Keratinocyte (primary cell): Measurements from ENCODE around the gene PSMF1. TPM values are rescaled to one million over a fixed set of nuclear protein-coding genes. Genes with fewer than 3 reads are reported as not detected.

Experiments used
- DNase-seq: peaks from one replicate; pipeline ENCODE4 v3.0.0-alpha.2; 2011; ENCODE audit warnings: low read depth, missing footprints, low spot score
- FAIRE-seq: peaks from 2 replicates; lab custom pipeline; 2011; peaks lifted over from hg19 to GRCh38; lab: Jason Lieb, UNC
- H2AFZ ChIP-seq: 2 replicates; pipeline ENCODE4 v1.6.0; 2012; ENCODE audit warnings: low read length, control low read depth, inconsistent platforms; ENCODE audit not compliant: control insufficient read depth
- H3K27ac ChIP-seq: 2 replicates; pipeline ENCODE4 v1.5.1; 2011; ENCODE audit warnings: low read length; ENCODE audit not compliant: control insufficient read depth, insufficient read depth
- H3K27me3 ChIP-seq: 3 replicates; pipeline ENCODE4 v1.6.0; 2011; ENCODE audit warnings: low read length; ENCODE audit not compliant: control insufficient read depth, insufficient read depth; ENCODE audit errors: extremely low read depth
- H3K36me3 ChIP-seq, 2 experiments: 2 replicates in 1 of 2; 3 replicates in 1 of 2; pipeline ENCODE4 v1.5.1; 2011; ENCODE audit warnings: low read length in 2 of 2, mild to moderate bottlenecking in 1 of 2; ENCODE audit not compliant: control insufficient read depth in 2 of 2, insufficient read depth in 2 of 2; ENCODE audit errors: extremely low read depth in 1 of 2
- H3K4me1 ChIP-seq: 3 replicates; pipeline ENCODE4 v1.5.1; 2011; ENCODE audit warnings: low read length; ENCODE audit not compliant: control insufficient read depth, insufficient read depth; ENCODE audit errors: extremely low read depth
- H3K4me2 ChIP-seq: 3 replicates; pipeline ENCODE4 v1.6.0; 2011; ENCODE audit warnings: low read depth, low read length; ENCODE audit not compliant: control insufficient read depth, insufficient read depth; ENCODE audit errors: extremely low read depth
- H3K4me3 ChIP-seq, 3 experiments: fragments of 200-600 bp in 1 of 3; sonication (generic) in 1 of 3; 2 replicates in 2 of 3; 3 replicates in 1 of 3; pipeline ENCODE4 v1.5.1; 2011 to 2016; ENCODE audit warnings: low read length in 3 of 3, mild to moderate bottlenecking in 3 of 3, control low read depth in 2 of 3, inconsistent platforms in 1 of 3, low read depth in 1 of 3, mixed read lengths in 1 of 3, mixed run types in 1 of 3, moderate library complexity in 1 of 3; ENCODE audit not compliant: control insufficient read depth in 2 of 3, insufficient read depth in 2 of 3; ENCODE audit errors: extremely low read depth in 1 of 3
- H3K79me2 ChIP-seq: 2 replicates; pipeline ENCODE4 v1.6.0; 2012; ENCODE audit warnings: low read length; ENCODE audit not compliant: control insufficient read depth, insufficient read depth
- H3K9ac ChIP-seq: 3 replicates; pipeline ENCODE4 v1.6.0; 2011; ENCODE audit warnings: low read length; ENCODE audit not compliant: control insufficient read depth, insufficient read depth; ENCODE audit errors: extremely low read depth
- H3K9me1 ChIP-seq: 3 replicates; pipeline ENCODE4 v1.6.0; 2011; ENCODE audit warnings: low read length; ENCODE audit not compliant: control insufficient read depth, insufficient read depth; ENCODE audit errors: extremely low read depth
- H3K9me3 ChIP-seq: 2 replicates; pipeline ENCODE4 v1.5.1; 2012; ENCODE audit warnings: low read depth, low read length; ENCODE audit not compliant: control insufficient read depth
- H4K20me1 ChIP-seq: 3 replicates; pipeline ENCODE4 v1.6.0; 2011; ENCODE audit warnings: low read length; ENCODE audit not compliant: control insufficient read depth, insufficient read depth; ENCODE audit errors: extremely low read depth
- EZH2 ChIP-seq: IDR thresholded peaks from one replicate; pipeline ENCODE4 v1.6.1; 2012; ENCODE audit warnings: inconsistent platforms, mild to moderate bottlenecking, low read length, moderate library complexity
- dilution Hi-C: fragments of 300-500 bp; cut with MboI; formaldehyde crosslinking; loops from one replicate; pipeline ENCODE4 v1.7.0; 2020; ENCODE audit warnings: low sequenced_read_pairs; ENCODE audit not compliant: extremely low pct_ligation_motif_present
- polyA plus RNA-seq, 5 experiments: library from polyadenylated mRNA; depleted of rRNA in 3 of 5; stranded (reverse) in 3 of 5; stranded (forward) in 1 of 5; unstranded in 1 of 5; fragments of >200 nt; gene quantifications; 1 replicate in 1 of 5; 2 replicates in 3 of 5; 3 replicates in 1 of 5; pipeline versions ENCODE4 v1.2.1 to v1.2.3, GENCODE V29; 2011 to 2012; ENCODE audit warnings: missing spikeins in 2 of 5, low read depth in 1 of 5, low replicate concordance in 1 of 5
- TF ChIP-seq, protein P1 (sequence below), 3 experiments: IDR thresholded peaks in 1 of 3; conservative IDR thresholded peaks in 1 of 3; optimal IDR thresholded peaks in 1 of 3; 2 replicates in 2 of 3; 3 replicates in 1 of 3; pipeline versions ENCODE3 to v1.5.1; 2011; ENCODE audit warnings: low read length in 3 of 3, mild to moderate bottlenecking in 3 of 3, moderate library complexity in 2 of 3, control low read depth in 1 of 3, inconsistent platforms in 1 of 3; ENCODE audit not compliant: insufficient read depth in 2 of 3; ENCODE audit errors: extremely low read depth in 1 of 3

PSMF1 gene
- polyA plus RNA-seq, 1 donor (not counting 4 experiments of a cell fraction or from before 2014, with no cell fraction given): 58.5 TPM

DNA sequence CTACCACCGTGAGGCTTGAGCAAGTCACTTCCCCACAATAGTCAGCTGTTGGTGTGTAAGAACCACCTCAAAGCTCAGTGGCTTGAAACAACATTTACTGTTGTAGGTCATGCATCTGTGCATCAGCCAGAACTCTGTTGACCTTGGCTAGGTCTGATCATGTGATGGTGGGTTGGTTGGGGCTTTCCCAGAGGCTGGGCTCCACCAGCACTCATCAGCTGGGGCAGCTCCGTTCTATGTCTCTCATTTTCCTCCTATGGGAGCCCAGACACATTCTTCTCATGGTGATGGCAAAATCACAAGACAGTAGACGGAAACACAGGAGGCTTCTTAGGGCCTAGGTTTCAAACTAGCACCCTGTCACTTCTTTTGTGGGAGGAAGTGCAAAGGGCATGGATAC lies 42.8 kb upstream of the PSMF1 start:
- H3K27me3 ChIP-seq: no peaks in the 10 kb centered on the region
- dilution Hi-C loops: no loop called here
- FAIRE-seq: no peak

DNA sequence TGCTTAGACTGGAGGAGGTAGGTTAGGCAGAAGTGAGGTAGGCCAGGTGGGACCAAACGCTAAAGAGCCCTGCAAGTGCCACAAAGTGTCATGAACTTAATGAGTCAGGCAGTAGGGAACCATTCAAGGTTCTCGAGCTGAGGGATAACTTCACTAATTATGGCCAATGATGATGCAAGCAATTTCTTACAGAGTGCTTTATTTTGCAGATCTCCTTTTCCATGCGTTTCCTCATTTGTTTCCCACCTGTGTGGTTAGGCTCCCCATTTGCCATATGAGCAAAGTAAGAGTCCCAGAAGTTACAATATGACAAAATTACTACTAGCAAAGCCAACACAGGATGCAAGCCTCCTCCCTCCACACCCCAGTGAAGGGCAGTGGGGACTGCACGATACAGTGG lies 36.5 kb upstream of the PSMF1 start:
- H3K4me2 ChIP-seq: no peak overlapping the region
- H3K27me3 ChIP-seq: no peaks in the 10 kb centered on the region
- dilution Hi-C loops: no loop called here
- H3K36me3 ChIP-seq: no peaks in the 10 kb centered on the region
- no peak overlapping the region for H2AFZ ChIP-seq
- no peaks in the 10 kb centered on the region for H3K79me2 ChIP-seq
- TF ChIP-seq, protein P1, sequence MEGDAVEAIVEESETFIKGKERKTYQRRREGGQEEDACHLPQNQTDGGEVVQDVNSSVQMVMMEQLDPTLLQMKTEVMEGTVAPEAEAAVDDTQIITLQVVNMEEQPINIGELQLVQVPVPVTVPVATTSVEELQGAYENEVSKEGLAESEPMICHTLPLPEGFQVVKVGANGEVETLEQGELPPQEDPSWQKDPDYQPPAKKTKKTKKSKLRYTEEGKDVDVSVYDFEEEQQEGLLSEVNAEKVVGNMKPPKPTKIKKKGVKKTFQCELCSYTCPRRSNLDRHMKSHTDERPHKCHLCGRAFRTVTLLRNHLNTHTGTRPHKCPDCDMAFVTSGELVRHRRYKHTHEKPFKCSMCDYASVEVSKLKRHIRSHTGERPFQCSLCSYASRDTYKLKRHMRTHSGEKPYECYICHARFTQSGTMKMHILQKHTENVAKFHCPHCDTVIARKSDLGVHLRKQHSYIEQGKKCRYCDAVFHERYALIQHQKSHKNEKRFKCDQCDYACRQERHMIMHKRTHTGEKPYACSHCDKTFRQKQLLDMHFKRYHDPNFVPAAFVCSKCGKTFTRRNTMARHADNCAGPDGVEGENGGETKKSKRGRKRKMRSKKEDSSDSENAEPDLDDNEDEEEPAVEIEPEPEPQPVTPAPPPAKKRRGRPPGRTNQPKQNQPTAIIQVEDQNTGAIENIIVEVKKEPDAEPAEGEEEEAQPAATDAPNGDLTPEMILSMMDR (optimal IDR thresholded peaks at IDR 0.05 in 1 of 3, IDR thresholded peaks at IDR 0.05 in 1 of 3, conservative IDR thresholded peaks at IDR 0.05 in 1 of 3; ENCODE audit: extremely low read depth in 1 of 3, insufficient read depth in 2 of 3, low read length in 3 of 3): no peak
- no peak for TF ChIP-seq EZH2
- no peak overlapping the region for H3K9ac ChIP-seq
- H3K9me1 ChIP-seq: no peaks in the 10 kb centered on the region
- H3K4me3 ChIP-seq: no peak overlapping the region
- FAIRE-seq: no peak
- H3K9me3 ChIP-seq: no peaks in the 10 kb centered on the region
- no peak for DNase-seq
- no peaks in the 10 kb centered on the region for H4K20me1 ChIP-seq
- no peak overlapping the region for H3K27ac ChIP-seq
- H3K4me1 ChIP-seq: no peaks in the 10 kb centered on the region

More for the DNA sequence above, 42.8 kb upstream of the PSMF1 start:
- Histone ChIP-seq H2AFZ (no peak overlapping the region), H3K79me2 (no peaks in the 10 kb centered on the region), H3K4me3 (no peak overlapping the region), H3K27ac (no peak overlapping the region), H3K4me1 (no peaks in the 10 kb centered on the region), H3K4me2 (no peak overlapping the region), H3K36me3 (no peaks in the 10 kb centered on the region), H3K9me1 (no peaks in the 10 kb centered on the region), H3K9ac (no peak overlapping the region), H4K20me1 (no peaks in the 10 kb centered on the region), H3K9me3 (no peaks in the 10 kb centered on the region)
- no peak for TF ChIP-seq EZH2
- TF ChIP-seq, protein P1 (optimal IDR thresholded peaks at IDR 0.05 in 1 of 3, IDR thresholded peaks at IDR 0.05 in 1 of 3, conservative IDR thresholded peaks at IDR 0.05 in 1 of 3; ENCODE audit: extremely low read depth in 1 of 3, insufficient read depth in 2 of 3, low read length in 3 of 3): no peak
- no peak for DNase-seq
